Activated T-cell treated with anti-CD3 and anti-CD28 coated beads for 48 hours (primary cell): ENCODE data around the gene GPR142.

ENCODE experiments used
- DNase-seq: peaks from one replicate; pipeline ENCODE4 v3.0.0-alpha.2; 2020; ENCODE audit warnings: low read depth

GPR142 gene

GRCh38 chr17:74345433-74346241 is 21.7 kb upstream of the GPR142 start:
- DNase-seq, result no peak

GRCh38 chr17:74347646-74348045 is 19.7 kb upstream of the GPR142 start:
- no peak for DNase-seq

GRCh38 chr17:74349120-74349519 is 18.2 kb upstream of the GPR142 start:
- no peak for DNase-seq

- no peak for DNase-seq
Observed at GRCh38 chr17:74350486-74350885, 16.8 kb upstream of the GPR142 start.

- peak; percentile 21 for DNase-seq
Observed at GRCh38 chr17:74351552-74352210, 15.6 kb upstream of the GPR142 start.

- no peak for DNase-seq
Observed at GRCh38 chr17:74353446-74354060, 13.8 kb upstream of the GPR142 start.

GRCh38 chr17:74354123-74354522 is 13.2 kb upstream of the GPR142 start:
- peak; percentile 78 for DNase-seq

- no peak for DNase-seq
Observed at GRCh38 chr17:74354561-74354960, 12.7 kb upstream of the GPR142 start.

GRCh38 chr17:74355065-74355464 is 12.2 kb upstream of the GPR142 start:
- no peak for DNase-seq

GRCh38 chr17:74356646-74357465 is 10.4 kb upstream of the GPR142 start:
- DNase-seq, result no peak

- DNase-seq, result no peak
Observed at GRCh38 chr17:74357466-74357809, 9.9 kb upstream of the GPR142 start.

GRCh38 chr17:74358697-74359096 is 8.6 kb upstream of the GPR142 start:
- no peak for DNase-seq

- DNase-seq, result no peak
Observed at GRCh38 chr17:74359916-74360315, 7.4 kb upstream of the GPR142 start.

- DNase-seq, result no peak
Observed at GRCh38 chr17:74360899-74361229, 6.4 kb upstream of the GPR142 start.

GRCh38 chr17:74361230-74362068 is 5.9 kb upstream of the GPR142 start, which contains the start of gene BTBD17:
TSS of gene BTBD17 (minus strand) at chr17:74361868. CDS start at chr17:74361819, 49 bp downstream.
- peak; percentile 29 for DNase-seq

- DNase-seq, result no peak
Observed at GRCh38 chr17:74362069-74362405, 5.3 kb upstream of the GPR142 start.

GRCh38 chr17:74362810-74363498 is 4.4 kb upstream of the GPR142 start:
- no peak for DNase-seq

GRCh38 chr17:74368341-74369081 is 1.2 kb downstream of the GPR142 start:
- DNase-seq, result peak; percentile 67

- DNase-seq, result peak; percentile 50
Observed at GRCh38 chr17:74369221-74369620, 1.9 kb downstream of the GPR142 start.
